Measurements from ENCODE around the gene FLNB.

- TF ChIP-seq POLR2A (IDR thresholded peaks at IDR 0.05; ENCODE audit: low read depth): no peak
- TF ChIP-seq CTCF (IDR thresholded peaks at IDR 0.05): no peak
- no peak for TF ChIP-seq EP300 (IDR thresholded peaks at IDR 0.05)
Measured at GRCh38 chr3:58106640-58107039, 98.4 kb downstream of the FLNB start.

Measured in esophagus muscularis mucosa (tissue), 4 donors.